A673 (cell line): ENCODE data around the gene DCK. TPM values are rescaled to one million over a fixed set of nuclear protein-coding genes. Genes with fewer than 3 reads are reported as not detected.

Source experiments
- BruUV-seq: library from RNA; stranded (reverse); fragments of 400-500 nt; replicated peaks from 2 replicates; lab custom pipeline; 2021; lab: Mats Ljungman, UMichigan
- CTCF ChIA-PET: fragments of 300-600 bp; sonication (Branson Sonifier 250); formaldehyde crosslinking; loops from one replicate; lab custom pipeline; 2022; ENCODE audit warnings: antibody characterized with exemption; lab: Charles Lee
- POLR2A ChIA-PET: fragments of 300-600 bp; sonication (Branson Sonifier 250); formaldehyde crosslinking; loops from one replicate; lab custom pipeline; 2022; ENCODE audit warnings: antibody characterized with exemption; ENCODE audit not compliant: low non-redundant PET; lab: Charles Lee
- DNase-seq: peaks from one replicate; pipeline ENCODE4 v3.0.0-alpha.2; 2015; ENCODE audit warnings: low spot score
- H3K27ac ChIP-seq: fragments of 200-600 bp; sonication (generic); 2 replicates; pipeline ENCODE4 v1.5.1; 2016; ENCODE audit warnings: mixed run types, low read depth, mild to moderate bottlenecking, mixed read lengths, antibody characterized with exemption, low read length; ENCODE audit not compliant: poor library complexity, severe bottlenecking
- H3K27me3 ChIP-seq: fragments of 200-600 bp; sonication (generic); replicated peaks from 2 replicates; pipeline ENCODE4 v1.6.1; 2017; ENCODE audit warnings: mixed run types, low read depth, mild to moderate bottlenecking, mixed read lengths, antibody characterized with exemption, low read length; ENCODE audit not compliant: insufficient read depth, poor library complexity
- H3K36me3 ChIP-seq: fragments of 200-600 bp; sonication (generic); 2 replicates; pipeline ENCODE4 v1.6.1; 2016; ENCODE audit warnings: mixed run types, mild to moderate bottlenecking, mixed read lengths, antibody characterized with exemption, low read length; ENCODE audit not compliant: insufficient read depth, poor library complexity, severe bottlenecking
- H3K4me1 ChIP-seq: fragments of 200-600 bp; sonication (generic); 2 replicates; pipeline ENCODE4 v1.6.1; 2017; ENCODE audit warnings: mixed run types, mild to moderate bottlenecking, mixed read lengths, antibody characterized with exemption, low read length; ENCODE audit not compliant: insufficient read depth, poor library complexity, severe bottlenecking
- H3K4me3 ChIP-seq: fragments of 200-600 bp; sonication (generic); 2 replicates; pipeline ENCODE4 v1.5.1; 2016; ENCODE audit warnings: low read depth, mixed run types, mild to moderate bottlenecking, mixed read lengths, low read length; ENCODE audit not compliant: poor library complexity, severe bottlenecking
- H3K9me3 ChIP-seq: fragments of 200-600 bp; sonication (generic); 2 replicates; pipeline ENCODE4 v1.6.1; 2016; ENCODE audit warnings: mixed run types, low read depth, mild to moderate bottlenecking, mixed read lengths, antibody characterized with exemption, low read length; ENCODE audit not compliant: poor library complexity, severe bottlenecking
- CTCF ChIP-seq: fragments of 300-800, 200-600 bp; sonication (generic); conservative IDR thresholded peaks from 2 replicates; pipeline ENCODE4 v1.5.1; 2017; ENCODE audit warnings: low read depth, mild to moderate bottlenecking, antibody characterized with exemption, low read length, moderate library complexity, mixed read lengths
- EZH2 ChIP-seq: fragments of 200-600 bp; sonication (generic); IDR thresholded peaks from 2 replicates; pipeline ENCODE4 v1.6.1; 2017; ENCODE audit warnings: borderline replicate concordance, low read depth, mild to moderate bottlenecking, mixed read lengths, antibody characterized with exemption, low read length; ENCODE audit not compliant: poor library complexity, severe bottlenecking
- intact Hi-C: fragments of 100-400 bp; cut with micrococcal nuclease; formaldehyde crosslinking; loops from one replicate; pipeline ENCODE4 v1.10.0; 2022; ENCODE audit not compliant: unreplicated experiment
- total RNA-seq: library from RNA; stranded (reverse); gene quantifications from 2 replicates; pipeline ENCODE4 v1.2.3, GENCODE V29; 2021

The DCK gene
- total RNA-seq, 1 experiment from 2014 or later, result 18.4 TPM

- Histone ChIP-seq H3K4me3 (no peak overlapping the region), H3K27me3 (no peaks in the 10 kb centered on the region), H3K9me3 (no peaks in the 10 kb centered on the region), H3K36me3 (no peaks in the 10 kb centered on the region), H3K4me1 (no peaks in the 10 kb centered on the region), H3K27ac (no peak overlapping the region)
- no TSS peak for BruUV-seq
- CTCF ChIA-PET, result no interaction called here
- POLR2A ChIA-PET, result no interaction called here
- DNase-seq, result no peak
- TF ChIP-seq CTCF, result no peak
- TF ChIP-seq EZH2, result no peak
- intact Hi-C loops, result no loop called here
These were observed 13.9 kb upstream of the DCK start for GRCh38 chr4:70979445-70980008.

- intact Hi-C loops, result no loop called here
- CTCF ChIA-PET, result no interaction called here
- TF ChIP-seq EZH2 (no peak), CTCF (no peak)
These were observed 13.3 kb upstream of the DCK start for GRCh38 chr4:70980196-70980595.

GRCh38 chr4:70984106-70984505, 9.3 kb upstream of the DCK start:
- POLR2A ChIA-PET, result no interaction called here
- TF ChIP-seq EZH2 (no peak), CTCF (no peak)
- DNase-seq, result no peak
- Histone ChIP-seq H3K27me3 (no peaks in the 10 kb centered on the region), H3K4me1 (no peaks in the 10 kb centered on the region), H3K9me3 (no peaks in the 10 kb centered on the region), H3K4me3 (no peak overlapping the region), H3K36me3 (no peaks in the 10 kb centered on the region), H3K27ac (no peak overlapping the region)
- intact Hi-C loops, result no loop called here
- BruUV-seq, result no TSS peak
- CTCF ChIA-PET, result no interaction called here

More at GRCh38 chr4:70980196-70980595, 13.3 kb upstream of the DCK start:
- Histone ChIP-seq H3K4me1 (no peaks in the 10 kb centered on the region), H3K27ac (no peak overlapping the region), H3K36me3 (no peaks in the 10 kb centered on the region), H3K4me3 (no peak overlapping the region), H3K27me3 (no peaks in the 10 kb centered on the region), H3K9me3 (no peaks in the 10 kb centered on the region)
- no TSS peak for BruUV-seq
- POLR2A ChIA-PET, result no interaction called here
- no peak for DNase-seq
